ENCODE results near the gene TEX2. TPM values are rescaled to one million over a fixed set of nuclear protein-coding genes. Genes with fewer than 3 reads are reported as not detected.

The TEX2 gene
- total and polyA plus RNA-seq, 2 donors (not counting 3 experiments of a cell fraction or from before 2014, with no cell fraction given), result 13.3 to 25.8 TPM

DNA sequence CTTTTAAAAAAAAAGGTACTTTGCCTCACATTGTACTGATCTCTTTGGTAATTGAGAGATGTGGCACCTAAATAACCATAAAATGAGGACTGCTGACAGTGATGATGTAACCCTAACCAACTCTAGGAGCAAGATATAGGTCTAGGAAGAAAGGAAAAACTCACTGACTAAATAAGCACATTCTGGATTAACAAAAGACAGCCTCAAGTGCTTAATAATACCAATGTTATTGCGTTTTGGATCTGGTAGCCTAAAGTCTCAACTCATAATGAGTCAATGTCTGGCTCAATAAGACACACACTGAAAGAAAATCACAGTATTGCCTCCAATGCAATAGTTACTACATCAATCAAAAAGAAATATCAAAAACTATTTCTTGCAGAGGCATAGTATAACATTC lies 136.1 kb downstream of the TEX2 start:
- Histone ChIP-seq H3K4me1 (ENCODE audit: control insufficient read depth, extremely low read depth, insufficient read depth, low read length) (peaks cover 23% of the 10 kb centered on the region), H3K79me2 (ENCODE audit: control insufficient read depth, insufficient read depth, low read length) (peaks cover 40% of the 10 kb centered on the region), H3K27me3 (ENCODE audit: control insufficient read depth in 2 of 2, insufficient read depth in 2 of 2, low read length in 2 of 2) (no peaks in the 10 kb centered on the region), H3K9me1 (replicated peaks; ENCODE audit: control insufficient read depth, extremely low read depth, insufficient read depth, low read length) (no peaks in the 10 kb centered on the region), H3K4me2 (ENCODE audit: insufficient read depth, low read length) (no peak overlapping the region), H3K9me3 (replicated peaks; ENCODE audit: control insufficient read depth, insufficient read depth, low read length) (no peaks in the 10 kb centered on the region), H3K9ac (replicated peaks; ENCODE audit: extremely low read depth, insufficient read depth, low read length) (no peak overlapping the region), H2AFZ (ENCODE audit: low read depth, low read length) (no peak overlapping the region), H3K36me3 (ENCODE audit: control insufficient read depth in 2 of 2, extremely low read depth in 1 of 2, insufficient read depth in 2 of 2, low read length in 2 of 2) (no peaks in the 10 kb centered on the region), H3K4me3 (replicated peaks in 1 of 3; ENCODE audit: insufficient read depth in 1 of 3, low read depth in 1 of 3, low read length in 3 of 3) (no peak overlapping the region), H4K20me1 (replicated peaks; ENCODE audit: control insufficient read depth, extremely low read depth, insufficient read depth, low read length) (no peaks in the 10 kb centered on the region), H3K27ac (ENCODE audit: insufficient read depth, low read depth, low read length) (no peak overlapping the region)
- FAIRE-seq, result no peak
- dilution Hi-C loops (cut with MboI; ENCODE audit: extremely low pct_ligation_motif_present, low sequenced_read_pairs) (loop anchor here (25.0 kb wide), 1 partner anchor 90 kb away; no protein-coding TSS in a partner anchor), intact Hi-C loops (cut with micrococcal nuclease) (no loop called here)
- BruUV-seq (replicated peaks), result no TSS peak
- TF ChIP-seq POLR2A (IDR thresholded peaks at IDR 0.05; ENCODE audit: low read depth, low read length), result no peak
- no peak for TF ChIP-seq JUN (IDR thresholded peaks at IDR 0.05; ENCODE audit: borderline replicate concordance, insufficient read depth, insufficient read length, low read depth)
- TF ChIP-seq, protein P1, sequence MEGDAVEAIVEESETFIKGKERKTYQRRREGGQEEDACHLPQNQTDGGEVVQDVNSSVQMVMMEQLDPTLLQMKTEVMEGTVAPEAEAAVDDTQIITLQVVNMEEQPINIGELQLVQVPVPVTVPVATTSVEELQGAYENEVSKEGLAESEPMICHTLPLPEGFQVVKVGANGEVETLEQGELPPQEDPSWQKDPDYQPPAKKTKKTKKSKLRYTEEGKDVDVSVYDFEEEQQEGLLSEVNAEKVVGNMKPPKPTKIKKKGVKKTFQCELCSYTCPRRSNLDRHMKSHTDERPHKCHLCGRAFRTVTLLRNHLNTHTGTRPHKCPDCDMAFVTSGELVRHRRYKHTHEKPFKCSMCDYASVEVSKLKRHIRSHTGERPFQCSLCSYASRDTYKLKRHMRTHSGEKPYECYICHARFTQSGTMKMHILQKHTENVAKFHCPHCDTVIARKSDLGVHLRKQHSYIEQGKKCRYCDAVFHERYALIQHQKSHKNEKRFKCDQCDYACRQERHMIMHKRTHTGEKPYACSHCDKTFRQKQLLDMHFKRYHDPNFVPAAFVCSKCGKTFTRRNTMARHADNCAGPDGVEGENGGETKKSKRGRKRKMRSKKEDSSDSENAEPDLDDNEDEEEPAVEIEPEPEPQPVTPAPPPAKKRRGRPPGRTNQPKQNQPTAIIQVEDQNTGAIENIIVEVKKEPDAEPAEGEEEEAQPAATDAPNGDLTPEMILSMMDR (IDR thresholded peaks at IDR 0.05; ENCODE audit: extremely low read depth in 1 of 2, insufficient read depth in 1 of 2, low read depth in 1 of 2, low read length in 2 of 2), result no peak
- TF ChIP-seq FOS (IDR thresholded peaks at IDR 0.05; ENCODE audit: borderline replicate concordance, insufficient read depth, low read length), result no peak
- no peak for TF ChIP-seq MYC (IDR thresholded peaks at IDR 0.05; ENCODE audit: low read depth, low read length)
- TF ChIP-seq MAX (IDR thresholded peaks at IDR 0.05; ENCODE audit: insufficient read depth, insufficient read length), result no peak
- no peak for TF ChIP-seq EZH2 (IDR thresholded peaks at IDR 0.05; ENCODE audit: borderline replicate concordance, low read depth, low read length, severe bottlenecking)
- no peak for TF ChIP-seq GATA2 (IDR thresholded peaks at IDR 0.05; ENCODE audit: insufficient read depth, insufficient read length, low read depth, low read length)
- TF ChIP-seq POLR2AphosphoS5 (IDR thresholded peaks at IDR 0.05; ENCODE audit: insufficient read depth, low read depth, low read length), result no peak
- ChIA-PET POLR2A (no interaction called here), CTCF (interaction anchor here (0.7 to 10.7 kb wide), 5 partner anchors 22 to 100 kb away, joined by 3 to 802 read pairs (median 4); partner anchors contain the start of gene ICAM2)
- DNase-seq (ENCODE audit: low read depth, low spot score), result no peak

All from endothelial cell of umbilical vein (primary cell).